ENCODE measurements around the gene CARD6.

DNA sequence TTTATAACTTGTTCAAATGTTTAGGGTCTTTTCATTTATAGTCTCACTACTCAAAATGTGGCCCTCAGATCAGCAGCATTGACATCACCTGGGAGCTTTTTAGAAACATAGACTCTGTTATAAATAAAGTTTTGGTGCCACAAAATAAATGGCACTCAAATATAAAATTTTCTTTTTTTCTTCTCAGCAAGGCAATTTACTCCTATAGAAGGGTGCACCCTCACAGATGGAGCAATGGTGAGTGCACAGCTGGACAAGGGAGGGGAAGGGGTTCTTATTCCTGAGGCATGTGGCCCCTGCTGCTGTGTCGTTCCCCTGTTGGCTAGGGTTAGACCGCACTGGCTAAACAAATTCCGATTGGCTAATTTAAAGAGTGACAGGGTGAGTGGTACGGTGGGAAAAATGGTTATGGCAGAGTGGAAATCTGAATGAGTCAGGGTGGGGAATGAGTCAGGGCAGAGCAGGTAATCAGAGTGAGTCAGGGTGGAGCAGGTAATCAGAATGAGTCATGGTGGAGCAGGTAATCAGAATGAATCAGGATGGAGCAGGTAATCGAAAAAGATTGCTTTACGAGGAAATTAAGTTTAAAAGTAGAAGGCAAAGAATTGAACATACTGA is 36.3 kb downstream of the CARD6 start:
- TF ChIP-seq, protein P1, sequence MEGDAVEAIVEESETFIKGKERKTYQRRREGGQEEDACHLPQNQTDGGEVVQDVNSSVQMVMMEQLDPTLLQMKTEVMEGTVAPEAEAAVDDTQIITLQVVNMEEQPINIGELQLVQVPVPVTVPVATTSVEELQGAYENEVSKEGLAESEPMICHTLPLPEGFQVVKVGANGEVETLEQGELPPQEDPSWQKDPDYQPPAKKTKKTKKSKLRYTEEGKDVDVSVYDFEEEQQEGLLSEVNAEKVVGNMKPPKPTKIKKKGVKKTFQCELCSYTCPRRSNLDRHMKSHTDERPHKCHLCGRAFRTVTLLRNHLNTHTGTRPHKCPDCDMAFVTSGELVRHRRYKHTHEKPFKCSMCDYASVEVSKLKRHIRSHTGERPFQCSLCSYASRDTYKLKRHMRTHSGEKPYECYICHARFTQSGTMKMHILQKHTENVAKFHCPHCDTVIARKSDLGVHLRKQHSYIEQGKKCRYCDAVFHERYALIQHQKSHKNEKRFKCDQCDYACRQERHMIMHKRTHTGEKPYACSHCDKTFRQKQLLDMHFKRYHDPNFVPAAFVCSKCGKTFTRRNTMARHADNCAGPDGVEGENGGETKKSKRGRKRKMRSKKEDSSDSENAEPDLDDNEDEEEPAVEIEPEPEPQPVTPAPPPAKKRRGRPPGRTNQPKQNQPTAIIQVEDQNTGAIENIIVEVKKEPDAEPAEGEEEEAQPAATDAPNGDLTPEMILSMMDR (IDR thresholded peaks at IDR 0.05): no peak
- no peak for TF ChIP-seq POLR2A (IDR thresholded peaks at IDR 0.05)

All from thyroid gland (tissue), 4 donors.